Breast epithelium (tissue), 3 donors: ENCODE measurements around the gene ZNF48.

Experiments used
- POLR2A ChIP-seq: fragments of 450-650 bp; IDR thresholded peaks from one replicate; pipeline ENCODE4 v1.6.1; 2016; ENCODE audit warnings: antibody characterized with exemption, mild to moderate bottlenecking, moderate library complexity
- POLR2AphosphoS5 ChIP-seq, 3 donors: sonication (generic); formaldehyde crosslinking; IDR thresholded peaks; one replicate each; pipeline ENCODE4 v1.6.1; 2017; ENCODE audit warnings: antibody characterized with exemption in 3 of 3
- TF ChIP-seq, protein P1 (sequence below), 3 donors: fragments of 450-650 bp; IDR thresholded peaks; one replicate each; pipeline ENCODE4 v1.5.1; 2016 to 2017; ENCODE audit warnings: antibody characterized with exemption in 3 of 3, mild to moderate bottlenecking in 3 of 3, moderate library complexity in 3 of 3

DNA sequence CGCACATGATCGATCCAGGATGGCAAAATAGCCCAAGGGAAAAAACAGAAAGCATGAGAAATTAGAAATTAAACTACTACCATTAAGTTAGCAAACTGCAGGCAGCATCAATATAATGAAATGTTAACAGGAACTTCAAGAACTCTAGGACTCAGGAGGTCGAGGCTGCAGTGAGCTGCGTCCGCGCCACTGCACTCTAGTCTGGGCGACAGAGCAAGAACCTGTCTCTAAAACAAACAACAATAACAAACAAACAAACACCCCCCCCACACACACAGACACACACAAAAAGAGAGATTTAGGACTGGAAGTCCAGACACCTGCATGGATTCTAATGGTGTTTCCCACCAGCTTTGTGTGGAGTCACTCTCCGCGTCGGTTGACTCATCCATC lies 51.0 kb downstream of the ZNF48 start:
- no peak for TF ChIP-seq POLR2A
- TF ChIP-seq, protein P1, sequence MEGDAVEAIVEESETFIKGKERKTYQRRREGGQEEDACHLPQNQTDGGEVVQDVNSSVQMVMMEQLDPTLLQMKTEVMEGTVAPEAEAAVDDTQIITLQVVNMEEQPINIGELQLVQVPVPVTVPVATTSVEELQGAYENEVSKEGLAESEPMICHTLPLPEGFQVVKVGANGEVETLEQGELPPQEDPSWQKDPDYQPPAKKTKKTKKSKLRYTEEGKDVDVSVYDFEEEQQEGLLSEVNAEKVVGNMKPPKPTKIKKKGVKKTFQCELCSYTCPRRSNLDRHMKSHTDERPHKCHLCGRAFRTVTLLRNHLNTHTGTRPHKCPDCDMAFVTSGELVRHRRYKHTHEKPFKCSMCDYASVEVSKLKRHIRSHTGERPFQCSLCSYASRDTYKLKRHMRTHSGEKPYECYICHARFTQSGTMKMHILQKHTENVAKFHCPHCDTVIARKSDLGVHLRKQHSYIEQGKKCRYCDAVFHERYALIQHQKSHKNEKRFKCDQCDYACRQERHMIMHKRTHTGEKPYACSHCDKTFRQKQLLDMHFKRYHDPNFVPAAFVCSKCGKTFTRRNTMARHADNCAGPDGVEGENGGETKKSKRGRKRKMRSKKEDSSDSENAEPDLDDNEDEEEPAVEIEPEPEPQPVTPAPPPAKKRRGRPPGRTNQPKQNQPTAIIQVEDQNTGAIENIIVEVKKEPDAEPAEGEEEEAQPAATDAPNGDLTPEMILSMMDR (IDR thresholded peaks at IDR 0.05): no peak
- no peak for TF ChIP-seq POLR2AphosphoS5 (IDR thresholded peaks at IDR 0.05)
